Stimulated activated CD8-positive, alpha-beta memory T cell treated with anti-CD3 and anti-CD28 coated beads, Interleukin-15, amount 100 ng/mL, for 24 hours (primary cell): Measurements from ENCODE around the gene RMI2.

Experiments
- DNase-seq: peaks from one replicate; pipeline ENCODE4 v3.0.0-alpha.2; 2020; ENCODE audit warnings: low read depth

The RMI2 gene

DNA sequence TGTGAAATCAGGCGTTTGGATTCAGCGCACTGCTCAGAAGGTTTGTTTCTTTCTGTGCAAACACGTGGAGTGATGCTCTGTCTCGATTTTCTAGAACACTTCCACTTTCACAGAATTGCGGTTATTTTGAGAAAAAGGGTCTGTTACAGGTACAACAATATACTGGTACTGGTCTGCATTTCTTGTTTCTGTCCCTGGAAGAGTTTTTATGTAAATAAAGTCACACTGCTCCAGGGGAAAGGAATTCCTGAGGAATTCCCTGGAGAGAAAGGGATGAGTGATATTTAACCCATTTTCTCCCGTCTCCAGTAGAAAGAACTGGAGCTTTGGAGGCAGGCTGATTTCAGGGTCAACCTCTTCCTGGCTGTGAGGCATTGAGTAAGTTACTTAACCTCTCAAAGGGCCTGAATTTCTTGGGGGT lies 16.2 kb upstream of the RMI2 start:
- DNase-seq, result no peak

DNA sequence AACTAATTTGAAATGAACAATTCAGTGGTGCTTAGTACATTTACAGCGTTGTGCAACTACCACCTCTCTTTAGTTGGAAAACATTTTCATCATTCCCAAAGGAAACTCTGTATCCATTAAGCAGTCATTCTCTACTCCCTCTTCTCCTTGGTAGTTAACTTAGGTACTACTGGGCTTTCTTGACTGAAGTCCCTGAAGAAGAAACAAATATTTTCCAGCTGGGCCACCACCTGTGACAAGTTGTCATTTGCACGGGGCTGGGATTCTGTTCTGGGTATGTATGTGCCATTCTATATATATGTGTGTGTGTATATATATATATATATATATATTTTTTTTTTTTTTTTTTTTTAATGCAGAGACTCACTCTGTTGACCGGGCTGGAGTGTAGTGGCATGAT lies 15.4 kb upstream of the RMI2 start:
- no peak for DNase-seq

DNA sequence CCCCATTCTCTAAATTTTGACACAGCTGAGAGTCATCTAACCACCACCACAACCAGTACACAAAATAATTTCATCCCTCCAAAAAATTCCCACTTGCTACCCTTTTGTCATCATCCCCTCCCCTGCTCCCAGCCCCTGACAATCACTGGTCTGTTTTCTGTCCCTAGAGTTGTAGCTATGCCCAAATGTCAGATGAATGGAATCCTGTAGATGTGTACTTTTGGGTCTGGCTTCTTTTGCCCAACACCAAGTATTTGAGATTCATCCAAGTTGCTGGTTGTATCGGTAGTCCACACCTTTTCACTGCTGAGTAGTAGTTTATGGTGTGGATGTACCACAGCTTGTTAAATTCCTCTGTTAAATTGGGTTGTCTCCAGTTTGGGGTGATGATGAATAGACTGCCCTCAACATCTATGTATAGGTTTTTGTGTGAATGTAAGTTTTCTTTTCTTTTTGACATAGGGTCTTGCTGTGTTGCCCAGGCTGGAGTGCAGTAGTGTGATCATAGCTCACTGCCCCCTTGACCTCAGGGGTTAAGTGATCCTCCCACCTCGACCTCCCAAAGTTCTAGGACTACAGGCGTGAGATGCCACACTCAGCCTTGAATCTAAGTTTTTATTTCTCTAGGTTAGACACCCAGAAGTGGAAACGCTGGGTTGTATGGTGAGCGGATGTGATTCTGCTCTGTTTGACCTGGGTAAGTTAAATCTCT lies 14.6 kb upstream of the RMI2 start:
- DNase-seq, result no peak

DNA sequence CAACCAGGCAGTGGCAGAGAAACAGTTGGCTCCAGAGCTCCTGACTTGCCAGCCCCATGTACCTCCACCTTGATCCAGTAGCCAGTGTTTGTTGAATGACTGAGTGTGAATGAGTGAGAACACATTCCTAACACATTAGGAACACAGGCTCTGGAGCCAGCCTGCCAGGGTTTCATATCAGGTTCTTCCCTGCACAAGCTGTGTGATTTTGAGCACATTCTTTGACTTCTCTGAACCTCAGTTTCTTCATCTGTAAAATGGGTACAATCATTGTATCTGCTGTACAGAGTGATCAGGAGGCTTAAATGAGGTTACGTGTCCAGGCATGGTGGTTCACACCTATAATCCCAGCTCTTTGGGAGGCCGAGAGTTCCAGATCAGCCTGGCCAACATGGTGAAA lies 13.3 kb upstream of the RMI2 start:
- no peak for DNase-seq

DNA sequence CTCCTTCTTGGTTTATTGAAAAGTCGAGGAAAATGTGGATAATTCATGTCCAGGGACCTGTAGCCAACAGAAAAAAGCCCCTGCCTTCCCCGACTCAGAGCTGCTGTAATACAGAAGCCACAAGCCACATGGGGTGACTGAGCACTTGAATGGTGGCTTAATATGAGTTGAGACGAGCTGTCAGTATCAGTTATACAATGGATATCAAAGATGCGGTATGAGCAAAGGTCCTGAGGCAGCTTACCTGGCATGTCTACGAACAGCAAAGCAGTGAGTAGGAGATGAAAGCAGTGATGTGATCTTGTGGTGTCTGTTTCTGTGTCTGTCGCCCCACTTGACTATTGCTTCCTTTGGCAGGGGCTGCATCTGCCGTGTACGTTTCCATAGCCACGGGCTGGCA lies 12.2 kb upstream of the RMI2 start:
- DNase-seq, result no peak

DNA sequence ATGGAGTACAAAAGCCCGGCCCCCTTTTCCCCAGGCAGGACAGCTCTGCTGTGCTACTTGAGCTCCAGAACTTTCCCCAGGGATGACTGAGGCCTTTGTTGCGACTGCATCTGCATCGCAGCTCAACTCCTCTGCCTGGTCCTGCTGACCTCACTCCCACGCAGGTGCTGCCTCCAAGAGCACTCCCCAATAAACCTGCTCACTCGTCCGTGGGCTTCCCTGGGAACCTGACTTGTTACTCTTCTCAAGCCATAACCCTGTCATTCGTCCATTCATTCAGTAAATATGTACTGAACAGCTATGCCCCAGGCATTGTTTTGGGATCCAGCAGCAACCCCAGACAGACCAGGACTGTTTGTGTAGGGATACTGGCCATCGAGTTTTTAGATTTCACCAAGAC lies 11.6 kb upstream of the RMI2 start:
- DNase-seq, result no peak

DNA sequence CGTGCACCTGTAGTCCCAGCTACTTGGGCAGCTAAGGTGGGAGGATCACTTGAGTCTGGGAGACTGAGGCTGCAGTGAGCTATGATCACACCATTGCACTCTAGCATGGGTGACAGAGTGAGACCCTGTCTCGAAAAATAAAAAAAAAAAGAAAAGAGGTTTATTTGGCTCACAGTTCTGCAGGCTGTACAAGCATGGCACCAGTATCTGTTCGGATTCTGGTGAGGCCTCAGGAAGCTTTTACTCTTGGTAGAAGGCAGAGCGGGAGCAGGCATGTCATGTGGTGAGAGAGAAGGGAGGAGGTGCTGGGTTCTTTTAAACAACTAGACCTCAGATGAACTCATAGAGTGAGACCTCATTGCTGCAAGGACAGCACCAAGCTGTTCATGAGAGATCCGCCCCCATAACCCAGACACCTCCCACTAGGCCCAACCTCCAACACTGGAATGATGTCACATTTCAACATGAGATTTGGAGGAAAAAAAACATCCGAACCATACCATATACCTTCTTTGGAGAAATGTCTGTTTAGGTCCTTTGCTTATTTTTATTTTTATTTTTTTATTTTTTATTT lies 10.3 kb upstream of the RMI2 start:
- no peak for DNase-seq

DNA sequence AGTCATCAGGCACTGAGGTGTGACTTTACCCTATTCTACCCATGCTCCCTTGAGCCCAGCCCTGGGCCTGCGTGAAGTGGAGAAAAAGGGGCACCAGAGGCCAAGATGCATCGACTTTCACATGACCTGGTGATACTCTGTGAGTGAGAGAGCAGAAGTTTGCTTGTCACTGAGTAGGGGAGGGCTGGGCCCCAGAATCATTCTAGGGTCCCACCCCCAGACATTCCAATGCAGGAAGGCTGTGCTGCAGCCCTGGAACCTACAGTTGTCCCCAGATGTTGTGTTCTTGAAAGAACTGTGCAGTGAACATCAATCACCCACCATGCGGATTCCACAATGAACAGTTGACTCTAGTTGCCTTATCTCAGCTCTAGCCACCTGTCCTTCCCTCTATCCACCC lies 6.2 kb upstream of the RMI2 start:
- DNase-seq, result no peak

DNA sequence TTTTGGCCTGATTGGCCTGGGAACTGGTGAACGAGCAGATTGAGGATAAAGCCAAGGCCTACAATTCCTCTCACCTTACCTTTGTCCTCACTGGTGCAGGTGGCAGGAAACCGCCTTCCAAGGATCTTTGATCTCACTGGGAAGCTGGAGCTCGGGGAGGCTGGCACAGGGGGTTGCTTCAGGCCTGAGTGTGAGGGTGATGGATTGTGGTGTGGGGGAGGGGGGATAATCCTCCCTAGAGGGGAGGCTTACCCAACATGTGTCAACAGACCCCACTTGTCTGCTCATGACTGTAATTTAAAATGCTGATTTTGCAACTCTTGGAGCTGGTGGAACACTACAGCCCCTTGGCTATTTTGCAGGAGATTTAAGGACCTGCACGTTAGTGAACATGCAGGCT lies 4.5 kb upstream of the RMI2 start:
- no peak for DNase-seq

DNA sequence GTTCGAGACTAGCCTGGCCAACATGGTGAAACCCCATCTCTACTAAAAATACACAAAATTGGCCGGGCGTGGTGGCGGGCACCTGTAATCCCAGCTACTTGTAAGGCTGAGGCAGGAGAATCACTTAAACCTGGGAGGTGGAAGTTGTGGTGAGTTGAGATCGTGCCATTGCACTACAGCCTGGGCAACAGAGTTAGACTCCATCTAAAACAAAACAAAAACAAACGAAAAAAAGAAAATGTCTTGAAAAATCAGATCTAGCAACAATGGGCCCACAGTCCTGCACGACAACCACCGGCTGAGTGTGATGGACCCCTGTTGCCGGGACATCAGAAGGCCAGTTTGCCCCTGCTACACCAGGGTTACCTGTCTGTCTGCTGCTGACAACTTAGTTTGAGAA lies 3.9 kb upstream of the RMI2 start:
- no peak for DNase-seq

DNA sequence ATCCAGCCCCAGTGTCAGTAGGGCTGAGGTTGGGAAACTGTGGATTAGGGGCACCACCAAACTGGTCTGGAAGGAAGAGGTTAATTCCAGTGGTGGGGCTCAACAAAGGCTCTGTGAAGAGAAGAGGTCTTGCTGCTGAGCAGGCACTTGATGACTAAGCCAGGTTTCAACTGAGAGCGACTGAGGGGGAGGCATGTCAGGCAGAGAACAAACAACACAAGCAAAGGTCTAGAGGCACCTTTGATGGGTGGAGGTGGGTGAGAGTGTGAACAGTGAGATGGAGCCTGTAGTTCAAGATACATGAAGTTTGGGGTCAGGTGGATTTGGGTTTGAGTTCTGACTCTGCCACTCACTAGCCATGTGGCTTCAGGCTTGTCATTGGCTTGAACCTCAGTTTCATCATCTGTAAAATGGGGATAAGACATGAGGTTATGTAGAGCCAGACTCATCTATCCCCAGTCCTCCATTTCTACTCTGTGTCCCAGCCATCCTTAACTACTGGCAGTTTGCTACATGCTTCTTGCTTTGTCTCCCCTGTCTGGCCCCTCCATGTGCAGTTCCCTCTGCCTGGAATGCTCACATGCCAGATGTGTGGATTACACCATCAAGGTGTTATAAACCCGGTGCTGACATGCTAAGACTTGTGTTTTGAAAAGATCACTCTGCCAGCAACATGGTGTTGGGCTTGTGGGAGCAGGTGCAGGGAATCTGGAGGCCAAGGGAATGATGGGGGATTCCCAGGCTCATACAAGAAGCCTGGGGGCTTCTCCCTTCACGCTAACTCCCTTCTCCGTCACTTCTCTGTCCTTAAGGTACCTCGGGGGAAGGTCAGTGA lies 3.0 kb upstream of the RMI2 start:
- DNase-seq, result no peak

DNA sequence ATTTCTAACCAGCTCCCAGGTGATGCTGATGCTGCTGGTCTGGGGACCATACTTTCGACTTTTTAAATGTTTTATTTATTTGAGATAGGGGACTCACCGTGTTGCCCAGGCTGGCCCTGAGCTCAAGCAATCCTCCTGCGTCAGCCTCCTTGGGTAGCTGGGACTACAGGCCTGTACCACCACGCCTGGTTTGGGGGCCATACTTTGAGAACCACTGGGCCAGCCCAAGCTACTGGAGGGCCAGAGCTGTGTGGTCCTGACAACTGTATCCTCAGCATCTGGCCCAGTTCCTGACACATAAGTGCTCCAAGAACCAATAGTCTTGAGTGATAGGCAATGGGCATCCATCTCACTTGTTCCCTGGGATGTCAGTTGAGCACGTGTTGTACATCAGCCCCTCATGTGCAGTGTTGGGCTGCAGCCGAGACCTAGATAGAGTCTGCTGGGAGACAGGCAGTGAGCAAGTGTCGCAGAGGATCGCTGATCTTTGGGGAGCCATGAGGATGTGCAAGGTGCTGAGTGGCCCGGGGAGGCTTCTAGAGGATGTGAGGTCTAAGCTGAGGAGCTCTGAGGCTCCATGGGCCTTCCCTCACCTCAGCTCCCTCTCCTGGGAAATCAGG lies 1.6 kb downstream of the RMI2 start:
- DNase-seq, result no peak

DNA sequence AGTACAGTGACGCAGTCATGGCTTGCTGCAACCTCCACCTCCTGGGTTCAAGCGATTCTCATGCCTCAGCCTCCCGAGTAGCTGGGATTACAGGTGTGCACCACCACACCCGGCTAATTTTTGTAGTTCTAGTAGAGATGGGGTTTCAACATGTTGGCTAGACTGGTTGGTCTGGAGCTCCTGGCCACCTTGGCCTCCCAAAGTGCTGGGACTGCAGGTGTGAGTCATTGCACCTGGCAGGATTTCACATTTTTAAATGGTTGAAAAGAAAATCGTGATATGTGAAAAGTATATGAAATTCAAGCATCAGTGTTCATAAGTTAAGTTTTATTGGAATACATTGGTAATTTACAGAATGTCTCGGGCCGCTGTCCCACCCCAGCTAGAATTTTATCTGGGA lies 2.6 kb downstream of the RMI2 start:
- DNase-seq, result no peak

DNA sequence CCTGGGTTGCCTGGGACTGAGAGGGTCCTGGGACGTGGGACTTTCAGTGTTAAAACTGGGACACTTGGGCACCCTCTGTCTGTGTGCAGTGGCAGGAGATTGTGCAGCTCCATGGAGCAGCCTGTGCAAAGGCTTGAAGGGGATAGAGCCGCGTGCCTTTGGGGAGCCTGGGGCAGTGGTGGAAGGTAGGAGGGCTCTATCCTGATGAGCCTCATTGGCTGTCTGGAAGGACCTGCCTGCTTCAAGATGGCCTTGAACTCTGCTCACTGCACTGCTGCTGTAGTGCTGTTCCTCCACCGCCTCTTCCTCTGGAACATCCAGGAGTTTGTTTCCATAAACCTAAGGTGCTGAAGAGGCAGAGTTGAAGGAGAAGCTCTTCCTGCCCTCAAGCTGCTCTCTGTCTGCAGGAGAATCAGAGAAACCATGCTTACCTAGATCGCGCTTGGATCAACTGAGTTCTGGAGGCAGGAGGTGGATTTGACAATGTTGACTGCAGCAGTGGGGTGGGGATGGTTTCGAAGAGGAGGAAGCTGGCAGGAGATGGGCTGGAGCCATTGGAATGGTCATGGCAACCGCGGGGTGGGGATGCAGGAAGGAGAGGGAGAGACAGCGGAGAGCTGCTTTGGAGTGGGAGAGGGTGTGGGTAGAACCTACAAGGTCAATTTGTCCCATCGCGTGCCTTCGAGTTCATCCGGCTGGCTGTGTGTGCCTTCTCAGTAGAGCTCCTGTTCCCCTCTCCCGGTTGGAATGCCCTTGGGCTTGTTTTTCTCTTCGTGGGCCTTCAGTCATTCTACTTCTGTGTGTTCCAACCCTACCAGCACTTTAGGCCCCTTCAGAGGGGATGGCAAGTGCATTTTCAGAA lies 3.7 kb downstream of the RMI2 start:
- no peak for DNase-seq

DNA sequence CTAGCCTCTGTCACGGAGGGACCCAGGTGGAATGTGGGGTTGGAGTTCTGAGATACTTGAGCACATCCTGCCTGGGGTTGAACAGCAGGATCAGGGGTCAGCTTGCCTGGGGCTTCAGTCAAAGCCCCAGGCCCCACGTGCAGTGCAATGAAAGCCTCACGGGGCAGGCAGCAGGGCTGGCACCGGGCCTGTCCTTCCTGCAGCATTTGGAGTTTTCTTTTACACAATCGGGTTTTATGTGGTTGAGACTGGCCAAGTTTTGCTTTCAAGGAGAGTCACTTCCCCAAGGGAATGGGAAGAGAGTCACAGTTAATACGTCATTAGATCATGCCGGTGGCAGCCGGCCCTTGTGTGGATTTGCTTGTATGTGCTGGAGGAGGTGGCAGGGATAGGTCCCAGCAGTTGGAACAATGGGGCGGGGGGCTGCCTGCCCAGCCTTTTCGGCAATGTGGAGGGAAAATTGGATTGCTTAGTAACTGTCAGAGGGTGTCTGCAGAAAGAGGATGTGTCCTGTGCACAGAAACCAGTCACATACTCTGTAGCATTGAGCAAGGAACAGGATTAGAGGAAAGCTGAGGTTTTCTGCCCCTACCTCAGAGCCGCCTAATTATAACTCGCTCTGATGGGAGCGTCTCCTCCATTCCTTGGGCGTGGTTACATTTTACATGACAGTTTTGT lies 4.5 kb downstream of the RMI2 start:
- no peak for DNase-seq

DNA sequence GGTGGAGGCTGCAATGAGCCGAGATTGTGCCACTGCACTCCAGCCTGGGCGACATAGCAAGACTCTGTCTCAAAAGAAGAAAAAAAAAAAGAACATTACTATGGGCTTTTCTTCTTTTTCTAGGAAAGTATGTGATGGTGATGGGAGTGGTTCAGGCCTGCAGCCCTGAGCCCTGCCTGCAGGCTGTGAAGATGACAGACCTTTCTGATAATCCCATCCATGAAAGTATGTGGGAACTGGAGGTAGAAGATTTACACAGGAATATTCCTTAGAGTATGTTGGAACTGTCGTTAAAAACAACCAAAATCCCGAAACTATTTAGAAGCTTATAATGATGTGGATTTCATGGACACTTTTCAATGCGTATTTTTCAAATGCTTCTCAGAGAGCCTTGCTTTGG lies 5.3 kb downstream of the RMI2 start:
- no peak for DNase-seq

DNA sequence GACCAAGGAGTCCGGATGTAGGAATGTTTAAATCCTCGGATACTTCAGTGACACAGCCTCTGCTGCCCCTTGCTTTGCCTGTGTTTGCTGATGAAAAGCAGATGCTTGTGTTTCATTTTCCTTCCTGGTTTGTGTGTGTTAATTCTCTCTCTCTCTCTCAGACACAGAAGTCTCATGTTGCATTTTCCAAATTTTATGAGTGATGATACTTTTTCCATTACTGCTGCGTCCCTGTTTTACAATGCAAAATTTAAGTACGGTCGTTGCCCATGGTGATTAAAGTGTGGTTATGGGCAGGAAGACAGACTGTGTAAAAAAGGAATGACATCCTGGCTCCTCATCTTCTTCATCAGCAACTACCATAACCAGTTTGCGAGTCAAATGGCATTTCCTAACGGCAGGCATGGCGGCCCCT lies 5.7 kb downstream of the RMI2 start:
- DNase-seq, result no peak

DNA sequence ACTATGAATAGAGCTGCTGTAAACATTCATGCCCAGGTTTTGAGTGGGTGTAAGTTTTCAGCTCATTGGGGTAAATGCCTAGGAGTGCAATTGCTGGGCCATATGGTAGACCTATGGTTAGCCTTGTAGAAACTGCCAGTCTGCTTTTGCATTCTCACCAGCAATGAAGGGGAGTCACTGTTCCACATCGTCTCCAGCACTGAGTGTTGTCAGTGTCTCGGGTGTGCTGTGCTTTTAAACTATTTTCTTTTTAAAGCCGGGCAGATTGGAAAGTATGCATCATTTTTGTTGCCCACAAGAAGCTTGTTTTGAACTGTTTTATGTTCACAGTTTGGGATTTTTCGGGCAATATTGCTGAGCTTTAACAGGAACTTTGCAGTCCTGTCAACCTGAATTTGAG lies 7.9 kb downstream of the RMI2 start:
- no peak for DNase-seq

DNA sequence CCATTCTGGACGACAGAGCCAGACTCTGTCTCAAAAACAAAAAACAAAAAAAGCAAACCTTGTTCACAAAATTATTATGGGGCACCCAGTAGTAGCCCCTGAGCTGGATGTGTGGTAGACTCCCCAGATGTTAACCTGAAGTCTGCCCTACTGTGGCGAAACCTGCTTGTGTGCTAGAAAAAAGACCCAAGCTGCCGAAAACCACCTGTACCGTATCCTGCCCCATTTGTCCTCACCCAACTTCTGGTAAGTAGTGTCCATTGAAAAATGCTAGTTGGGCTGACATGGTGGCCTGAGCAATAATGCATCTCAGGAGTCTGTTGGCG lies 9.1 kb downstream of the RMI2 start:
- no peak for DNase-seq

DNA sequence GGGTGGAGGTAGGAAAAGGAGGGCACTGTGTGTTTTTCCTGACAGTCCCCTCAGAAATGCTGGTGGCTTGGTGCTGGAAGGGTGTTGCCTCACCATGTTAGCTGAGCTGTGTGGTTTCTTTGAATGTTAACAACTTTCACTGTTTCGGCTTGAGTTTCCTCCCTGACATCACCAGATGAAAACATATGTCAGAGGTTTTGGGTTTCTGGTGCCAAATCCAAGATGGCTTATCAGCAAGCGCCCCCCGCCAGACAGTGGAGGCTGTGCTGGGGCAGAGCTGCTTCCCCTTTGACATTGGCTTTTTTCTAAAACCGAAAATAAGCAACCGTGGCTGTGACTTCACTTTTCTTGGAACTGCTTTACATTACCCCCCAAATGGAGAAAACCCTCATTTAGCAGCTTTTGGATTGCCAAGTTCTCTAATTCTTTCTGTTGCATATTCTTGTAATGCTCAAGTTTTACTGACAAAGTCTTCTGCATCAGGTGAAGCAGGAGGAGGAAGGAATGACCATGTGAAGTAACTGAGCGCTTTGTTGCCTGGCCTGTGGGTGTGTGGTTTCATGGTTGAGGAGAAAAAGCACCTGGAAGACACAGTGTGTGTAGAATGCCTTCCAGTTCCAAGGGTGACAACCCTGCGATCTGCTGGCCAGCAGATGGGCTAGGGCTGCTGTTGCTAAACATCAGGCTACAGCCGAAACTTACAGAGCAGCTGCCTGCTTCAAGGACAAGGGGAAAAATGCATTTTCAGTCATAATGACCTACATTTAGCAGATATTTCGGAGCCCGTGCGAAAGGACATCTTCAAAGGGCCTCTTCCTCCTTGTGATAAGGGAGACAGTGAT lies 9.7 kb downstream of the RMI2 start:
- peak; percentile 31 for DNase-seq

DNA sequence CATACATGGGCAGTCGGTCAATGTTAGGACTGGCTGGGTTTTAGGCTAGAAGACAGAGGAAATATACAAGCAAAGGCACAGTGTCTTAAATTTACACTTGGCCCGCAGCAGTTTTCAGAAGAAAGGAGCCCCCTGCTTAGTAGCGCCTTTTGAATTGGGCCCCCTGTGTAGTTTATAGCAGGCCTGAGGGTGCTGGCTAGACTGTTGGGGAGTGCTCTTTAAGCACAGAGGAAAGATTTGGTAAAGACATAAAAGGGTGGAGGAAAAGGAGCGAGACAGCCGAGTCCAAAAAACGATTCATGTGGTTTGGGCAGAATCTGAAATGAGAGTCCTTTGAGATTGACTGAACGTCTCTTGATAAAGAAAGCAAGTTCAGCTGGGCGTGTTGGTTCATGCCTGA lies 10.6 kb downstream of the RMI2 start:
- no peak for DNase-seq
